ENCODE measurements around the gene ITGB3.
"Not testable (repeated sequence)": the region's sequence is repeated elsewhere in the genome, so short reads cannot be mapped to it uniquely, and the experiment has no call there.

Gene ITGB3

DNA sequence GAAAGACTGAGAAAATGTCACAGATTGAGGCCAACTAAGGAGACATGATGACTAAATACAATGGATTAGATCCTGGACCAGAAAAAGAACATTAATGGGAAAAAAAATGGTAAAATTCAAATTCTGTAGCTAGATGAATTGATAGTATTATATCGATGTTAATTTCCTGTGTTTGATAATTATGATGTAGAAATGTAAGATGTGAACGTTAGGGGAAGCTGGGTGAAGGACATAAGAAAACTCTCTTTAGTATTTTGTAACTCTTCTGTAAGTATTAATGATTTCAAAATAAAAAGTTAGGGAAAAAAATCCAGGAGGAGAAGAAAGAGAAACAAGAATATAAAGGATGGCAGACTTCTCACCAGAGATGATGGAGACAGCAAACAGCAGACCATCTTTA lies 2.8 kb upstream of the ITGB3 start:
- no peak for DNase-seq

DNA sequence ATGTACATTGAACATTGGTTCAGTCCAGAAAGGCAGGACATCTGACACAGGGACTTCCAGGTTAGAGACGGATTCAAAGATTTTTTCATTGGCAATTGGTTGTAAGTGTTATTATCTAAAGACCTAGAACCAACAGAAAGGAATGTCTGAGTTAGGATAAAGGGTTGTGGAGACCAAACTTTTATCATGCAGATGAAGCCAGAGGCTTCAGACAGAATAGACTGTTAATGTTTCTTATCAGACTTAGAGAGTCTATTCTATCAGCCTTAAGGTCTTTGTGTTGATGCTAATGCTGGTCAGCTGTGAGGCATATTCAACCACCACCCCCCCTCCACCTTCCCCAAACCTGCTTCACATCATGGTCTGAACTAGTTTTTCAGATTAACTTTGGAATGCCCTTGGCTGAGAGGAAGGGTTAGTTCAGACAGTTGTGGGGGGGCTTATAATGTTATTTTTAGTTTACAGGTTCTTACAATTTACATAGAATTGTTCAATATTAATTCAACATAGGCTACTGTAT lies 2.1 kb upstream of the ITGB3 start:
- no peak for DNase-seq

DNA sequence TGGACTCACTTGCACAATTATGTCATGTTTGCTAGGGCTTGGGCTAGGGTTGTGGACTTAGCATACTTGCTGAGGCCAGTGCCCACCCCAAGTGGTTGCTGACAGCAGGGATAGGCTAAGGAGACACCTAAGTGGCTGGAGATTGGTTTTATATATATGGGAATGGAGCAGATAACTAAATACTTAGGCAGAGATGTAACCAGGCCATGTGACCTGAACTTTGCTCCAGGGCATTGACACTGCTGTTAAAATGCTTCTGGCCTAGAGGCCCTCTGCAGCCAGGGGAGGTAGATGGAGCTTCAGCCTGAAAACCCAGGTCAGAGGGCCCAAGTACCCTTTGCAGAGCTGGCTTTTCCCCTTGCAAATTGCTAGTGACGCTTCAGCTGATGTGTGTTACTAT lies 1.4 kb upstream of the ITGB3 start:
- no peak for DNase-seq

DNA sequence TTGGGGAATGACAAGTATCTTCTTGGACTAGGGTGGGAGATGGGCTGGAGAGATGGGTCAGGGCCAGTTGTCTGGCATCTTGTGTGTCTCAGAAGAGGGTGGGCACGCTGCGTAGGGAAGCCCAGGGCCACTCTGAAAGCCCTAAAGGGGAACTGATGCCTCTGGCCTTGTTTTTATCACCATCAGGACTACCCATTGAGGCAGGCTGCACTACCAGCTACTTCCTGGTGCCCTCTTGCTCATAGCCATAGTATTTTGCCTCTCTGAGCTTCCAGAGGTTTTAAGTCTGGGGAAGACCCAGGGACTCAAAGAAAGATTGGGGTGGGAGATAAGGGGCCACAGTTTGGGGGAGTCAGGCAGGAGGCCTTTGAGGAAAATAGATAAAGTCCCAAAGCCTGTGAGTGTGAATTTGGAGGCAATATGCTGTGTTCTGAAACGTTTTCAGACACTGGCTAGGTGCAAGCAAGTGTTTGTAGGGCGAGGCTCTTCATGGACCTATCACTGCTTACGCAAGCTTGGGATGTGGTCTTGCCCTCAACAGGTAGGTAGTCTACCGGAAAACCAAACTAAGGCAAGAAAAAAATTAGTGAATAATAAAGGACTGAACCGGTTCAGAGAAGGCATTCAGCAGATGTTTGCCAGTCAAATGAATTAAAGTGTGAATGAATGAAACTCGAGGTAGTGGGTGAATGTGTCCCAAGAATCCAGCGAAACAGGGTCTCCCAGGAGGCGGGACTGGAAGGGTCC lies 688 bp upstream of the ITGB3 start:
- DNase-seq: no peak

DNA sequence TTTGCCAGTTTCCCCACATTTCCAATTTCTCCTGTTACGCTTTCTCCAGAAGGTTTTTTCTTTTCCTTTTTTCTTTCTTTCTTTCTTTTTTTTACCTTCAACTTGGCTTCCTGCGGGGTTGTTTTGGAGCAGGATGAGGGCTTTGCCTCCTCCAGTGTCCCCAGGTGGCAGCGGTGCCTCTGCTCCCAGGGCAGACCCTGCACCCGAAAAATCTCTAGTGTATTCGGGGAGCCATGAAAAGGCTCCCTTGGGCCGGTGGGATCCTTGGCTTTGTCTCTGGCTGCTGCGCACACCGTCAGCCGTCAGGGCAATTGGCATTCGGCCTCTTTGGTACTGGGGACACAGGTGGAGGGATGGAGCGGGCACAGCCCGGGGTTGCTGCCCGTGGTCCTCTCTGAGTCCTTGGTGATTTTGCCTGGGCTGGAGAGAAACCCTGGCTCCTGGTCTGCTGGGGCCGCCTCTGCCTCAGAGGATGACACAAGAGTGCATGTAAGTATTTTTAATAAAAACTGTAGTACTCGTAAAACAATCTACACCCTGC lies 846 bp downstream of the ITGB3 start:
- no peak for DNase-seq

DNA sequence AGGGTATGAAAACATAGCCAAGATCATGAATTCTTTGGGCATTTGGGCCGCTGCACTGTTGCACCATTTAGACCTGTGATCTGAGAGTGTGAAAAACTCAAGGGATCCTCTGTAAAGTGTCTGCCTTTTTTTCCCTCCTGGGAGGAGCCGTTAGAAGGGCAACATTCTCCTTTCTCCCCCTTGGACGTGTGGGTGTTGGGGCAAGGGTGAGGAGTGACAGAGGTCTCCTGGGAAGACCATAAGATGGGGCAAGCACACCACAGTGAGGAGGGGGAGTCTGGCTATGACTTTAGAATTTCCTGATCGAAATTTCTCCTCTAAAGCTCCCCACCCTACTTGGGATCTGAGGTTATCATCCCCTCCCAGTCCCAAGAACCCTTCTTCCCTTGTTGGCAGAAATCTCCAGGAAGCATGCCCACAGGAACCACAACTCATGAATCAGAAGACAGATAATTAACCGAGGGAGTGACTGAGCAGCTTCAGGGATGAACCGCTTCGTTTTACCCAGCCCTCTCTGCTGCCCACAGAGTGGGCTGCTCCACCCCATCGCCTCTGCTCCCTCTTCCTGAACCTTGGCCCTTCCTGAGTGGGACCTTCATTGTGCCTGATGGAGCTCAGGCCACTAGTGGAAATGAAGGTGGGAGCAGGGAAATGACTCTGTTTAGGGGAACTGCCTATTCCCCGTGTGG lies 4.2 kb downstream of the ITGB3 start:
- no peak for DNase-seq

DNA sequence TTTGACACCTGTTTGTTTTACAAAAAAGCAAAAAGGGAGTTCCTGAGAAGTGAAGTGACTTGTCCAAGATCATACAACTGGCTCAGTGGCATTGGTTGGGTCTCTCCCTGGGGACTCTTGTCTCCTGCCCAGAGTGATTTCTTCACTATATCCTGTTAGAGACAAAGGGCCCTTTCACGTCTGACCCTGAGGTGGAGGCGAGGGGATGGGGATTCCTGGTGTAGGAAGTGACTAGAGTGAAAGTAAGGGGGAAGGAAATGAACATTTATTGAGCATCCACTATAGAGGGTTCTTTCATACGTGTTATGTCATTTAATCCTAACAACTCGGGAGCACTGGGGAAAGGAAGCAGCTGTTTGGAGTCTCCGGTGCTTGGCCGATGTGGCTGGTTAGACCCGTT lies 9.0 kb downstream of the ITGB3 start:
- no peak for DNase-seq

DNA sequence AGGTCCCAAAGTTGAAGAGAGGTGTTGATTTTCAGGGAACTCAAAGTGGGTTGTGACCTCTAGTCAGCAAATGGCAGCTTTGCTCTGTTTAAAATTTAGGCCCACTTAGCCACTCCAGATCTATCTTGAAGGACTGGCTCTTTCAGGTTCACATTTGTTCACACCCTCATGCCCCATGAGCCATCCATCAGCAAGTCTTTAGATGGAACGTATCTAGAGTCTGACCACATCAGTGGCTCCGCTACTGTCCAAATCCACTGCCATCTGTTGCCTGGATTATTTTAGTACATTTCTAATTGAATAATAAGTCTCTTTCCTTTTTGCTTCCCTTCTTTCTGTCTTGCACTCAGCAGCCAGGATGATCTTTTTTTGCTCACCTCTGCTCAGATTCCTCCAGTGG lies 10.5 kb downstream of the ITGB3 start:
- no peak for DNase-seq

DNA sequence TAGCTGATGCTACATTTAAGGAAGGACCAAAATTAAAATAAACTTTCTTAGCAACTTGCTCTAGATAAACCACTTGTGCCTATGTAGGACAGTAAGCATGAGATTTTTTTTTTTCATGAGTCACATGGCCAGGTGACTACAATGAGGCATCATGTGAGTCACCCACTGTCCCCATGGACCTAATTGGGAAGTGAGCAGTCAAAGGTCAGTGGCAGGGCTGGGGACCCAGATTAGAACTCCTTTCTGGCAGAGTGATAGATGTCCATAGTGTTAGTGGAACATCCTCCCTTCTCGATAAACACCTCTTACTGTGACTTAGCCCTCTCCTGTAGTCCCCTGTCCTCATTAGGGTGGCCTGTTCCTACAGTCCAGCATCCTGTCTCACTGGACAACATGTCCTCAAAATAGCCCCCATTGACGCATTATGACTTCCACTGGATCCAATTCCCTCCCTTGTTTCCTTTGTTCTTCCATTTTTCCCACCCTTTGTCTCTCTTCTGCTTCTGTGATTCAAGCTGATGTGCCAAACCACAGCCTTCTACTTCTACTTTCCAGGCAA lies 12.4 kb downstream of the ITGB3 start:
- DNase-seq: no peak

DNA sequence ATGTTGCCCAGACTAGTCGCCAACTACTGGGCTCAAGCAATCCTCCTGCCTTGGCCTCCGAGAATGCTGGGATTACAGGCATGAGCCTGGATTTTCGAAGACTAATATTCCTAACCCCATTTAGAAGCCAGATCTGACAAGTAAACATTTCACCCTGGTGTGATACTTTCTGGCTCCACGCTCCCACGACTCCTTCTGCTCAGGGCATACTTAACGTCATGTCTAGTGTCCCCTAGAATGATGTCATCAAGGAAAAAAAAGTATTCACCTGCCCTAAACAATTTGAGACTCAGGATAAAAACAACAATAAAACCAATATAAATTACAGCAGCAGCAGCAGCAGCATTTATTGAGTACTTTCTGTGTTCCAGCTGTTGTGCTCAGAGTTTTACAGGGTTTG lies 13.2 kb downstream of the ITGB3 start:
- no peak for DNase-seq

DNA sequence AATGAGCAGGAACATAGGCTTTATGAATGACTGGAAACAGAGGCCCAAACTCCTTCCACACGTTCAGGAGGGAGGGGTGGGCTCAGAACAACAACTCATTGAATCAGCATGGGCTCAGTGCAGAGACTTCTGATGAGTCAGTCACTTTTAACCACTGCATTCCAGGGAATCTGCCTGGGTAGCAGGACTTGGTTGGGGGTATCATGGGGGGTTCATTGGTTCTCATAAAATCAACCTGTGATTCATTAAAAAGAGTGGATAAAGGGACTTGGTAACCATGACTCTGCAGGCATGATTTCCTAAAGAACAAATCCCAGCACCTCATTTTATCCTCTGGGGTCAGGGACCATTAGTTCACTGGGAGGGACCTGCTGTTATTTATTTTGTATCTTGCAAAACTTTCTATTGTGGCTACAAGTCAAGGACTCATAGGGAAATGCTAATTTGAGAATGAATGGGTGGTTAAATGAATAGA lies 13.8 kb downstream of the ITGB3 start:
- no peak for DNase-seq

DNA sequence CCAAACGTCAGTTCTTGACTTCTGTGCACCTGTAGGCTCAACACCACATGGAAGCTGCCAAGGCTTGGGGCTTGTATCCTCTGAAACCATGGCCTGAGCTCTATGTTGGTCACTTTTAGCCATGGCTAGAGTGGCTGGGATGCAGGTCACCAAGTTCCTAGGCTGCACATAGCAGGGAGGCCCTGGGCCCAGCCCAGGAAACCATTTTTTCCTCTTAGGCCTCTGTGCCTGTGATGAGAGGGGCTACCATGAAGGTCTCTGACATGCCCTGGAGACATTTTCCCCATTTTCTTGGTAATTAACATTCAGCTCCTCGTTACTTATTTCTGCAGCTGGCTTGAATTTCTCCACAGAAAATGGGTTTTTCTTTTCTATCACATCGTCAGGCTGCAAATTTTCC lies 15.3 kb downstream of the ITGB3 start:
- DNase-seq: not testable (repeated sequence)

DNA sequence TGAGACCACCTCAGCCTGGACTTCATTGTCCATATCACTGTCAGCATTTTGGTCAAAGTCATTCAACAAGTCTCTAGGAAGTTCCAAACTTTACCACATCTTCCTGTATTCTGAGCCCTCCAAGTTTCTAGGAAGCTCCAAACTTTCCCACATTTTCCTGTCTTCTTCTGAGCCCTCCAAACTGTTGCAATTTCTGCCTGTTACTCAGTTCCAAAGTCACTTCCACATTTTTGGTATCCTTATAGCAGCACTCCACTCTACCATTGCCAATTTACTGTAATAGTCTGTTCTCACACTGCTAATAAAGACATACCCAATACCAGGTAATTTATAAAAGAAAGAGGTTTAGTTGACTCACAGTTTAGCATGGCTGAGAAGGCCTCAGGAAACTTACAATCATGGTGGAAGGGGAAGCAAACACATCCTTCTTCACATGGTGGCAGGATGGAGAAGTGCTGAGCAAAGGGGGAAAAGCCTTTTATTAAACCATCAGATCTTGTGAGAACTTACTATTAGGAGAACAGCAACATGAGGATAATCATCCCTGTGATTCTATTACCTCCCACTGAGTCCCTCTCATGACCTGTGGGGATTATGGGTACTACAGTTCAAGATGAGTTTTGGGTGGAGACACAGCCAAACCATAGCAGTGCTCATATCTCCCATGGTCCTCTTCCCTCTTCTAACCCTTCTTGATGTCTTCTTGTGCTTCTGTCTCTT lies 16.1 kb downstream of the ITGB3 start:
- DNase-seq: not testable (repeated sequence)

DNA sequence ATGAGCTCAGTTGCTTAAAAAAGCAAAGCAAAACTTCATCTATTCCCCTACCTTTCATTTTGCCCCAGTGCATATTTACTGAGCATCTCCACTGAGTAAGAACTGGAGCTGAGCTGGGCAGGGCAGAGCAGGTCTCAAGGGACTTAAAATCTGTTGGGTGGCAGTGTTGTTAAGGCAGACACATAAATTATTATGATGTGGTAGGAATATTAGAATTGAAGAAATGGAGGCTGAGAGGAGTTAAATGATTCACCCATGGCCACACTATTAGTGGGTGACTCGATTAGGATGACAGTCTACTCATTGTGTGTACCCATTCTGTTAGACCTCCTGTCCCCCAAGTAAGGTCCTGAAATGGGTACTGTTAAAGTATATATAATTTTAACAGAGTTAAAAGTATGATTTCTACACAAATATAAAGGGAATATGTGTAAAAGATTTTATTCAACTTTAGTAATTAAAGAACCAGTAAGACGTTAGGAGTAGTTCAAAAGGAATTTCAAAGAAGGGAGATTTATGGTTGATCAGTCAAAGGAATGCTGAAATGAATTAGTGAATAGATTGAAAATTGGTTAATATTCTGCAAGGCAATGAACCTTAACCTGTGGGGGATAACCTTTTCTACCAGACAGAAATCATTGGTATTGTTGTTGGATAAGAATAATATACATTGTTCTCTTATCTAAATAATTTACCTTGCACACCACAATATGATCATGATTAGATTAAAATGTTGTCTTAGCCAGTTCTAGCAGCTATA lies 17.5 kb downstream of the ITGB3 start:
- DNase-seq: no peak

DNA sequence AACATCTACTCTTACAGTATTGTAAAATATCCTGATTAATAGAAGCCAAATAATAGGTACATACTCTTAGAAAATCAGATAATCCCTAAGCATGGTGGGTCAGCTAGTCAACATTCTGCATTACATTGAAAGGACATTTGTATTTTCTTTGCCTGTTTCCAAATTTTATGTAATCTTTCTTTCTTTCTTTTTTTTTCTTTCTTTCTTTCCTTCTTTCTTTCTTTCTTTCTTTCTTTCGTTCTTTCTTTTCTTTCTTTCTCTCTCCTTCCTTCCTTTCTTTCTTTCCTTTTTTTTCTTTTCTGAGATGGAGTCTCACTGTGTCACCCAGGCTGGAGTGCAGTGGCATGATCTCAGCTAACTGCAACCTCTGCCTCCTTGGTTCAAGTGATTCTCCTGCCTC lies 18.9 kb downstream of the ITGB3 start:
- DNase-seq: no peak

DNA sequence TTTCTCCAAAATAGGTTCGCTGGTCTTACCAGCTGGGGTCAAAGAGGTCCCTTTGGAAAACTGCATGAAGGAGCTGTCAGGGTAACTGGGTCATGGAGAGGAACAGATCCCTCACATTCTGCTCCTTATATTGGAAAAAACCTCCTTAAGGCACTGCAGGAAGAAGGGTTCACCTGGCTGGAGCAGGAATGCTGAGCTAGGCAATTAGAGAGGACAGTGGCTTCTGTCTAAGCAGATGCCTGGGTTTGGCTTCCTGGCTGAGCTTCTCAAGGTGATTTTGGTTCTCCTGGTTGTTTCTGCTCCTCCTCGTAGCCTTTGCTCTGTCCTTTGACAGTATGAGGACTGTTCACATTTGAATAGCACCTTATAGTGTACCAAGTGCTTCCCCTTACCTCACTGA lies 19.6 kb downstream of the ITGB3 start:
- DNase-seq: no peak

DNA sequence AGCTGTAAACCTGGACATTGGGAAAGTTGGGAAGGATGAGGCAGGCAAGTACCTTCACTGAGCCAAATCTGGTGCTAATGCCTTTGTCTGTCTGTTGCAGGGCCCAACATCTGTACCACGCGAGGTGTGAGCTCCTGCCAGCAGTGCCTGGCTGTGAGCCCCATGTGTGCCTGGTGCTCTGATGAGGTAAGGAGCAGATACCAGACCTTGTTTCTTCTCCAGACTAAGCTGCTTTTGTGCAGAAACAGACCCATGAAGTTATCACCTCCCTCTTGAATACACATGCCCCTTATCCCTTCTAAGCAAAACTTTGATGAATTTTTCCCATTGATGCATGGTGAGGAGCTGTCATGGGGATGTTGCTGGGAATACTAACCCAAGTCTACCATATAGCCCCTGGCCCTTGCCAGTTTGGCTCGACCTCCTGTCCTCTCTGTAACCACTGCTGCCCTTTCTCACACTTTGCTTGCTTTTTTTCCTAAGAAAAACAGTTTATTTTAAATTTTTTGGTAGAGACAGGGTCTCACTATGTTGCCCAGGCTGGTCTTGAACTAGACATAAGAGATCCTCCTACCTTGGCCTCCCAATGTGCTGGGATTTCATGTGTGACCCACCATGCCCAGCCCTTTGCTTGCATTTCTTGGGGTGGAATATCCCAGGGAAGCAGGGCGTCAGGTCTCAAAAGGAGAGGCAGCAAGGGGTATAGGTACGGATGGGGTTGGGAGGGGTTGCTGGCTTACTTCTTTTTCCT lies 20.9 kb downstream of the ITGB3 start:
- DNase-seq: no peak

DNA sequence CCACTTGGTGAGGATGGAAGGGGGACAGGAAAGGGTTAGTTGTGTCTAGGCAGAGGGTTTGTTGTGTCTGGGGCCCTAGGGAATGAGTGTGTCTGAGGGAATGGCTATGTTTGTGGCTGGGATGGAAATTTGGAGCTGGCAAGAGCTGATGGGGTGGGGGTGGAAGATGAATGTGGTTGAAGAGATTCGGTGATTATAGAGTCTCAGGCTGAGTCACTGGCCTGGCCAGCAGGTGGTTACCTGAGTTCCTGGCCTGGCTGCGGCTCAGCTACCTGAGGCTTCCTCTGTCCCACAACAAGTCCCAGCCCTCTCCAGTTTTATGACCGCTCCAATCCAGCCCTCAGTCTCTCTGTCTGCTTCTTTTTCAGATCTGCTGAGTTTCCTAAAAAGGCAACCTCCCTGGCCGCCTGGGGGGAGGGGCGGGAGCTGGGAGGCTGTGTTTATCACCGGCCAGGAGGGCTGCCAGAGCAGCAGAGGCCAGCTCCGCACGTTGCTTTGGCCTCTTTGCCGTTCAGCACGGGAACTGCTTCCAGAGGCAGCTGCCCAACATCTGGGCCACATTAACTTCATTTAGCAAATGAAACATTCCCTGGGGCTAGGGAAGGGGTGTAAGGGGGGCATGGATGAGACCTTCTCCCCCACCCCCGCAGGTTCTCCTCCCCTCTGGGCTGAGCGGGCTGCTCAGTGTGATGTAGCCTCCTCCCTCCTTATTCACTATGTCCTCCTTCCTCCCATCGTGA lies 21.8 kb downstream of the ITGB3 start:
- DNase-seq: no peak

DNA sequence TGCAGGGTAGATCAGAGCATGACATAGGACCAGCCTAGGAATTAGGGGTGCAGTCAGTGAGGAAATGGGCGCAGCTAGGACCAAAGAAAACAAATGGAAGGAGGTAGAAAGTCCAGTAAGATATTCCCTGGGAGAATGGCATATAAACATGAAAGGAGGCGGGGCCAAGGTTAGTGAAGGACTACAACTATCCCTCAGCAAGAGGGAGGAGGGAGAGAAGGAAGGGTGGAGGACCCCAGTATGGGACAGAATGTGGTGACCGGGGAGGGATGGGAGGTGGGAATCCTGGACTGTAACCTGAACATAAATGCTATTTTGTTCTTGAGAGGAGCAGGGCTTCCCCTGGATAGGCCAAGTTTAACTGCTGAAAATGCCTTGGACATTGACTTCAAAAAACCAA lies 22.8 kb downstream of the ITGB3 start:
- no peak for DNase-seq

DNA sequence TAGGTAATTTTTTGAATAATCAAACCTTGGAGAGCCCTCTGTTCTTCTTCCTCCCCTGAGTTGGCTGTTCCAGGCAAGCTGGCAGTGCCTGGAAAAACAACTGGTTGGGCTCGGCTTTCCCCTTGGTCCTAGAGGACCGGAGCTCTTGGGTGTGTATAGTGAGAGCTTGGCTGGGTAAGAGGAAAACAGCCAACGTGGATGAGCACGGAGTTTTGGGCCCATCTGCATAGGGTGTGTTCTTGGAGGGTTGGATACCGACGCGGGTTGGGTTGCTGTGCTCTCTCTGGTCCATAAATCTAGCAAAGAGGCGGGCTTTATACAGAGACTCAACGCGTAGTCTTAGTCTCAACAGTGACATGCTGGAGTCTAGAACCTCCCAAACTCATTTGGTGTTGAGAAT lies 23.2 kb downstream of the ITGB3 start:
- no peak for DNase-seq

DNA sequence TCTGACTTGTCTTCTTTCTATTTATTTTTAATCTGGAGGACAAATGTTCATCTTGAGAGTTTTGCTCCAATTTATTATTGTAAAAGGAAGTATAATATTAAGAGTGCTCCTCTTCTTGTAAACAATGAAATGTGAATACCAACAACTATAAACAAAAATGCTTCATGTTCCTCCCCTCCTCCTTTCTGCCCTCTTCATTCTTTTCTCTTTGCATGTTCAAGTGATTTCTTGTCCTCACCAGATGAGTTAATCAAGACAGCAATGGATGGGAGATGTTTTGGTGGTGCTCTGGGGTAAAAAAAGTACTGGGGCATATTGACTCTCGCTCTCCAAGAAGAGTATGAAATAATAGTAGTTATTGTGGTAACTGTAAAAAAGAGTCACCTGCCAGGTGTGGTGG lies 24.3 kb downstream of the ITGB3 start:
- no peak for DNase-seq
